DMS114 treated with DMSO at 0.1 percent for 48 hours (cell line): ENCODE measurements around the gene TTYH3.
A peak's percentile ranks its signal among the peaks of the same experiment; 100 is the strongest.
"Not testable (repeated sequence)": the region's sequence is repeated elsewhere in the genome, so short reads cannot be mapped to it uniquely, and the experiment has no call there.

ENCODE experiments used
- DNase-seq: peaks from one replicate; lab custom pipeline; 2025; ENCODE audit not compliant: unreplicated experiment; lab: John Stamatoyannopoulos, UW

TTYH3 gene

DNA sequence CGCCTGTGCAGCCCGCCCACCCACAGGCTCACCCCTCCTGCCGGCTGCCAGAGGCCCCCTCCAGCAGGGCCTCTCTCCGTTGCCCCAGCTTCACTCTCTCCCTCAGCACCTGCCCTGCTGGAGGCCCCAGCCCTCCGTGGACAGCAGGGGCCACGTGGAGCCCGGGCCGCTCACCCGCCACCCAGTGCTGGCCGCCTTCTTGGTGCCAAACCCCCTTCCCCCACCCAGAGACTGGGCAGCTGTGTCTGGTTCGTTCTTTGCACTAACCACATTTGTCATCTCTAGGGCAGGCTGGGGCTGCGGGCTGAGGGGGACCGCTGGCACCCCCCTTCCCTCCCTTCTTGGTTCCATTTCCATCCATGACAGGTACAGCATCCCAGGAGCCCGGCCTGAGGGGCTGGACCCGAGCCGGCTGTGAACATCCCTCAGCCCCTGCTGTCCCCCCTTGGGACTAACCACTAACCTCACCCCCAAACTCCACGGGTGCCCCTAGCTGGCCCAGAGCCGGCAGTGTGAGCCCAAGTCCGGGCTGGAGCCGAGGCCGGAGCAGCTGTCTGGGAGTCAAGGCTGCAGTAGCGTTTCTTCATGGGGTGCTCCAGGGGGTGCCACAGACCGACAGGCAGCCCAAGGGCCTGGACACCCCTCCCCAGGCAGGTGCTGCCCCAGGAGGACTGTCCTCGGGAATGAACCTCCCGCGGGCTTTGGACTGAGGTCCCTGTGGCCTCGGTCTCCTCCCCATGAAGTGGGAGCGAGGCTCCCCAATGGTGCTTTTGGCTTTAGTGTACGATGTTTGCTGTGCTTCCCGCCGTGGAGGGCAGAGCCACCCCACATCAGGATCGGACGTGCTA lies 30.7 kb downstream of the TTYH3 start:
- DNase-seq: no peak

DNA sequence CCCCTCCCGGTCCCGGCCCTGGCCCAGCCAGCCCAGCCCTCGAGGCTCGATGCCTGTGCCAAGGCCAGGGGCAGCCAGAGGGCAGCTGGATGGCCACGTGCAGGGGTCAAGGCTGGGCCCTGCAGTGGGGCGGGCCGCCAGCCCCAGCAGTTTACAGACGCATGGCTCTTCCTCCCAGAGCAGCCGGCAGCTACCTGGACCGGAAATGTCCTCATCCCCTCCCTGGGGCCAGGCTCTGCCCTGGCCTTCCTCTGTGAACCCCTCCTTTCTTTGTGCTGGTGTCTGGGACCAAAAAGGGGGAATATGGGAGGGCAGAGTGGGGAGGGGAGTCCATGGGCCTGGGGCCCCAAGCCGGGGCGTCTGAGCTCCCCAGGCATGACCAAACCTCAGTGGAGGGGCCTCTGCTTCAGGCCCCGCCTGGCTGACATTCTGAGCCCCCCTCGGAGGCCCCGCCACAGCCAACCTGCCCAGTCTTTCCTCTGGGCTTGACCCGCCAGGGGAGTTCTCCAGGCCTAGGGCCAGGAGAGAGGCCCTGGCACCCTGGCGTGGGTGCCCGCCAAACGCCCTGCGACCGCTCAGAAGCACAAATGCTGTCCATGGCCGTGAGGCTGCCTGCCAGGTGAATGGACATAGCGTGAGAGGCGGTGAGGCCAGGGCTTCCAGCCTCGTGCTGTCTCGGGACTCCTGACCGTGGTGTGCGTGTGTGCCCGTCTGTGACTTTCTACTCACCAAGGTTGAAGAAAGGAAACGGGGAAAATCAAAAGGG lies 31.5 kb downstream of the TTYH3 start:
- DNase-seq: no peak

DNA sequence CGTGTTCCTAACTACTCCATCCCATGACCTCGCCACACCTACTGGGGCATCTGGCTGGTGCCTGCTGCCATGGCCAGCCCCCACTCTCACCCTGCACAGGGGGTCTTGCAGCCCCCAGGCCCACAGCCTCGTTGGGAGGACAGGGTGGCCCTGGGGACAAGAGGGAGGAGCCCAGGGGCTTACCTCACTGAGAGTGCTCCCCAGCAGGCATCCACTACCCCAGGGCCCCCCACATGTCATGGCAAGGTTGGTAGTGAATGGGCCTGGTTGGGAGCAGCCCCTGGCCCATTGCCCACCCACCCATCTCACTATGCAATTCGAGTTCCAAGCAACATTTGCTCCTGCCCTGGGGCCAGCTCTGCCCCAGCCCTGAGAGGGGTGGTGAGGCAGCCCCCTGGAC lies 32.2 kb downstream of the TTYH3 start:
- no peak for DNase-seq

DNA sequence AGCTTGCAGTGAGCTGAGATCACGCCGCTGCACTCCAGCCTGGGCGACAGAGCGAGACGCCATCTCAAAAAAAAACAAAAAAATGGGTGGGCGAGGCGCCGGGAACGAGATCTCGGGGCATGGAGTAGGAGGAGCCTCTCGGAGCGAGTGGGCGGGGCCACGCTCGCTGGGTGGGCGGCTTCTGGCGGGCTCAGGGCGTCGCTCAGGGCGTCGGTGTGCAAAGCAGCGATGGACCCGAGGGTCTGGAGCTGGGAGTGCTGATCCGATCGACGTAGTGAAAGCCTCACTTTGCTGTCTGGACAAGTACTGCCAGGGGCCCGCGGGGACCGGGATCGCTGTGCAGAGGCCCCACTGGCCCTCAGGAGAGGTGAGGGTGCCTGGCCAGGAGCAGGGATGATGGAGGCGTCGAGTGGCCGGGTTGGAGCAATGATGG lies 33.6 kb downstream of the TTYH3 start:
- DNase-seq: no peak

GRCh38 chr7:2666155-2666554 lies 34.4 kb downstream of the TTYH3 start:
- DNase-seq: no peak

- DNase-seq: no peak
Measured at GRCh38 chr7:2666588-2667250, 34.9 kb downstream of the TTYH3 start.

GRCh38 chr7:2667843-2668242 lies 36.1 kb downstream of the TTYH3 start:
- DNase-seq: no peak

DNA sequence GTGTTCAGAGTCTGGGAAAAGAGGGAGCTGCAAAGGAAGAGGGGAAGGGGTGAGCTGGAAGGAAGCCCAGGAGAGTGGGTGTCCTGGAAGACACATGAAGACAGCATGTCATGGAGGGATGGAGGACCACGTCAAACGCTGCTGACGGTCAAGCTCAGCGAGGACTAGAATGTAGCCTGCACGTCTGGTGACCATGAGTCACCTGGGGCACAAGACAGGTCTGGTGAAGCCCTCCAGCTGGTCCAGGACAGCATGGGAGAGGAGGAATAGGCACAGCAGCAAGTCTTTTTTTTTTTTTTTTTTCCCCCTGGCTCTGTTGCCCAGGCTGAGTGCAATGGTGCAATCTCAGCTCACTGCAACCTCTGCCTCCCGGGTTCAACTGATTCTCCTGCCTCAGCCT lies 36.6 kb downstream of the TTYH3 start:
- DNase-seq: no peak

- no peak for DNase-seq
Measured at GRCh38 chr7:2670171-2670570, 38.4 kb downstream of the TTYH3 start.

DNA sequence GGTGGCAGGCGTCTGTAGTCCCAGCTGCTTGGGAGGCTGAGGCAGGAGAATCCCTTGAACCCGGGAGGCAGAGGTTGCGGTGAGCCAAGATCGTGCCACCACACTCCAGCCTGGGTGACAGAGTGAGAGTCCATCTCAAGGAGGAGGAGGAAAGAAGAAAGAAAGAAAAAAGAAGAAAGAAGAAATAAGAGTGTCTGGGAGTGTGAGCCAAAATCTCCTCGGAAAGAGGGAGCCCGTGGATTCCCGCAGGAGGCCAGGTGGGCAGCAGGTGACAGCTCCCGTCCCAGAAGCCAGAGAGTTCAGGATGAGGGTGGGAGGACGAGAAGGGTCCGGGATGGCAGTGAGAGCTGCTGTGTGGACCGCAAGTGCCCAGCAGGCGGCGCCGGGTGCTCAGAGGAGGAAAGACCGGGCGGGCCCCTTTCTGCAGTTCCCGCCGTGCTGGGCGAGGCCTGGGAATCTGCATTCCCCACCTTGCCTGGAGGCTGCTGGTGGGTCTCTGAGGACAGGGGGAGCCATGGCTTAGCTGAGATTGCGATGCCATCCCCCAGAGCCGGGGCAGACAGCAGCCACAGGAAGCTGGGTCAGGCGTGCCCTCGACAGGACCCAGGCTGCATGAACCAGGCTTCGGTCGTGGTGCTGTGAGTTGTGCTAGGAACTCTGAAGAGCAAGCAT lies 39.1 kb downstream of the TTYH3 start:
- peak; percentile 45 for DNase-seq

GRCh38 chr7:2673214-2673613 lies 41.4 kb downstream of the TTYH3 start:
- DNase-seq: not testable (repeated sequence)

DNA sequence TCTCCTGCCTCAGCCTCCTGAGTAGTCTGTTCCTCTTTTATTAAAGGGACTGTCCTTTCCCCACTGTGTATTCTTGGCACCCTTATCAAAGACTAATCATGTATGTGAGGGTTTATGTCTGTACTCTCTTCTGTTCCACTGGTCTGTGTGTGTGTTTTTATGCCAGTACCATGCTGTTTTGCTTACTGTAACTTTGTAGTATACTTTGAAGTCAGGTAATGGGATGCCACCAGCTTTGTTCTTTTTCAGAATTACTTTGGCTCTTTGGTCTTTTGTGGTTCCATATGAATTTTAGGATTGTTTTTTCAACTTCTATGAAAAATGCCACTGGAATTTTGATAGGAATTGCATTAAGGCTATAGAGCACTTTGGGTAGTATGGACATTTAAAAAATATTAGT lies 42.1 kb downstream of the TTYH3 start:
- no peak for DNase-seq

GRCh38 chr7:2675256-2675764 lies 43.5 kb downstream of the TTYH3 start:
- no peak for DNase-seq

DNA sequence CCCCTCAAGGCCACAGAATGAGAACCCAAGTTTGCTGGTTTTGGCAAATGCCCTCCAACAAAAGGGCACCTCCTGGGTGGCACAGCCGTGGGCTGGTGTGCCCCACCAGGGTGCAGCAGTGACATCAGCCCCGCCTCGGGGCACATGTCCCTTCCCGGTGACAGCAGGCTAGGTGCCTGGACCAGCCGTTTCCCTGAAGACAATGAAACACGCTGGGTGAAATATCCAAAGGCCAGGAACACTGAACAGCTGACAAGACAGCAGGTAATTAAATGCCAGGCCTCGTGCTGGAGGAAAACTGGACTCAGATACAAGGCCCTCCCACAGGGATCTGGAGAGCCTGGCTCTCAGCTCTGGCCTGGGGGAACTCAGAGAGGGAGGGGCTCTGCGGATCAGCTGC lies 44.8 kb downstream of the TTYH3 start:
- not testable (repeated sequence) for DNase-seq

DNA sequence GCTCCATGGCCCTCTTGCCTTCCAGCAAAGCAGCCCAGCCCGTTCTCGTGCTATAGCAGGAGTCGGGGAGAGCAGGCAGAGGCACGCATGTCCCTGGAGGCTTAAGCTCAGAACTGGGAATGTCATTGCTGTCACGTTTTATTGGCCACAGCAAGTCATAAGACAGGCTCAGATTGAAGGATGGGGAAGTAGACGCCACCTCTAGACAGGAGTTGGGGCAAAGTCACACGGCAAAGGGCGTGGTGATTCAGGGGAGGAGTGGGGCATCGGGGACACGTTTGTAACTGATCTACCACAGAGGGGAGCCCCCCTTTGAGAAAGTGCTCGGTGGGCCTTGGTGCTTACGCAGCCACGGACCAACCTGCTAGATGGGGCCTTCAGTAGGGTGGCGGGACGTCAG lies 46.7 kb downstream of the TTYH3 start:
- DNase-seq: not testable (repeated sequence)

DNA sequence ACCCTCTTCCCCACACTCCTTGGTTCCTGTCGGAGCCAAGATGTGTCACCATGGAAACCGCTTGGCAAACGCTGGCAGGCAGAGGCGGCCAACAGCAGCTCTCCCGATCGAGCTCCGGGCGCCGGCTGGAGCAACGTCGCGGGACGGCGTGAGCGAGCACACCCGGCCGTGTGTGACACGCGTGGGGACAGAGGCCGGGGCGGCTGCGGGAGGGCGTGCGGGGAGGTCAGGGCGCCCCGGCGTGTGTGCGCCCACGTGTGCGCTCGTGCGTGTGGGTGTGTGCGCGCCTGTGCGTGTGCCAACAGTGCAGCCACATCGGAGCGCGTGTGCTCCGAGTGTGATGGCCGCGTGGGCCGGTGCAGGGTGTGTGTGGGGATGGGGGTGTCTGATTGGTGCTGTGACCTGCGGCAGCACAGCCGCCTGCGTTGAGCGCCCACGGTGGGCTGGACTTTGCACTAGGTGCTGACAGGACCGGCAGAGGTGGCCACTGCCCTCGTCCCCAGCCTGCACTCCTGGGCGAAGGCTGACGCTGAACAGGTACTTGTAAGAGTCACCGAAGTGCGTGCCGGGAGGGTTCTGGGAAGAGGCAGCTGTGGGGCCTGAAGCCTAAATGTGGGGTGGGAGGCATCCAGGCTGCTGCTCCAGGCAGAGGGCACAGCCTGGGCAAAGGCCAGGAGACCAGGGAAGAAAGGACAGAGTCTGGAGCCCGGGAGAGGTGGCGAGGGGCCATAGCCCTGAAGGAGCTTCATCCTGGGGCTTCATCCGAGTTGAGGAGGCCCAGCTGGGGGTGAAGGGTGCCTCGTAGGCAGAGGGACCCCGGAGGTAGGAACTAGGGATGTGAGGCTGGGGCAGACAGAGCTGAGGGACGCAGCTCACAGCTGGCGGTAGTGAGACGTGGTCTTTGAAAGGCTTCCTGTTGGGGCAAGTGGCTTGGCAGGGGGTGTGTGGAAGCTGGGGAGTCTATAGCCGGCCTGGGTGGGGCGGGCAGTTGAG lies 47.6 kb downstream of the TTYH3 start:
- DNase-seq: not testable (repeated sequence)

GRCh38 chr7:2680256-2680655 lies 48.5 kb downstream of the TTYH3 start:
- DNase-seq: no peak

GRCh38 chr7:2680792-2681490 lies 49.2 kb downstream of the TTYH3 start:
- DNase-seq: peak; percentile 17
